ENCODE data around the gene SMO. TPM values are rescaled to one million over a fixed set of nuclear protein-coding genes. Genes with fewer than 3 reads are reported as not detected.

The SMO gene
- total and polyA plus RNA-seq, 2 experiments from 2014 or later, result 25.5 to 46.2 TPM

DNA sequence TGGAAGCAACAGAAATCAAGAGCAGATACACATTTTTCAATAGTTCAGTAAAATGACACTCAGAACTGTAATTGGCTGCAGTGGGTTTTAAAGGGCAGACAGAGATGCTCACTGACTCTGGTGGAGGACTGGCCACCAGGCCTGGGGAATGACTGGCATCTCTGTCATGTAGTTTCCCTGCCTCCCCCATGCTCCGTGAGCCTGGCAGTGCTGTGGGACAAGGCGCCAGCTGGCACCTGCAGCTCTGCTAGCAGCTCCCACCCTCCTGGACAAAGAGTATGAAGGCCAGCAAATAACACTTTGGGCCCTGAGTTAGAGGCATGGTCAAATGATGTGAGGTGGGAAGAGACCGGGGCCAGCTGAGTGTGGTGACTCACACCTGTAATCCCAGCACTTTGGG, 28.9 kb upstream of the SMO start:
- Histone ChIP-seq H3K9me3 (ENCODE audit: low read depth) (no peaks in the 10 kb centered on the region), H3K4me3 (no peak overlapping the region), H2AFZ (no peak overlapping the region), H3K79me2 (no peaks in the 10 kb centered on the region), H3K9me2 (replicated peaks; ENCODE audit: insufficient read depth) (no peaks in the 10 kb centered on the region), H3K4me1 (ENCODE audit: insufficient read depth) (no peaks in the 10 kb centered on the region), H3K27ac (no peak overlapping the region), H3K27me3 (no peaks in the 10 kb centered on the region), H3K36me3 (replicated peaks; ENCODE audit: insufficient read depth, low read depth) (no peaks in the 10 kb centered on the region), H4K20me1 (ENCODE audit: insufficient read depth, poor library complexity, severe bottlenecking) (no peaks in the 10 kb centered on the region), H3K4me2 (no peak overlapping the region)
- DNase-seq (ENCODE audit: low spot score), result no peak
- TF ChIP-seq, protein P1, sequence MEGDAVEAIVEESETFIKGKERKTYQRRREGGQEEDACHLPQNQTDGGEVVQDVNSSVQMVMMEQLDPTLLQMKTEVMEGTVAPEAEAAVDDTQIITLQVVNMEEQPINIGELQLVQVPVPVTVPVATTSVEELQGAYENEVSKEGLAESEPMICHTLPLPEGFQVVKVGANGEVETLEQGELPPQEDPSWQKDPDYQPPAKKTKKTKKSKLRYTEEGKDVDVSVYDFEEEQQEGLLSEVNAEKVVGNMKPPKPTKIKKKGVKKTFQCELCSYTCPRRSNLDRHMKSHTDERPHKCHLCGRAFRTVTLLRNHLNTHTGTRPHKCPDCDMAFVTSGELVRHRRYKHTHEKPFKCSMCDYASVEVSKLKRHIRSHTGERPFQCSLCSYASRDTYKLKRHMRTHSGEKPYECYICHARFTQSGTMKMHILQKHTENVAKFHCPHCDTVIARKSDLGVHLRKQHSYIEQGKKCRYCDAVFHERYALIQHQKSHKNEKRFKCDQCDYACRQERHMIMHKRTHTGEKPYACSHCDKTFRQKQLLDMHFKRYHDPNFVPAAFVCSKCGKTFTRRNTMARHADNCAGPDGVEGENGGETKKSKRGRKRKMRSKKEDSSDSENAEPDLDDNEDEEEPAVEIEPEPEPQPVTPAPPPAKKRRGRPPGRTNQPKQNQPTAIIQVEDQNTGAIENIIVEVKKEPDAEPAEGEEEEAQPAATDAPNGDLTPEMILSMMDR (IDR thresholded peaks at IDR 0.05; ENCODE audit: poor library complexity), result no peak
- TF ChIP-seq EZH2phosphoT487 (IDR thresholded peaks at IDR 0.05; ENCODE audit: low read depth, severe bottlenecking, unreplicated experiment) (no peak), EZH2 (IDR thresholded peaks at IDR 0.05; ENCODE audit: borderline replicate concordance) (no peak)
- 88% methylated on average over 3 of the region's 3 CpGs for WGBS (ENCODE audit: low lambda C conversion rate, missing lambda C conversion rate)

DNA sequence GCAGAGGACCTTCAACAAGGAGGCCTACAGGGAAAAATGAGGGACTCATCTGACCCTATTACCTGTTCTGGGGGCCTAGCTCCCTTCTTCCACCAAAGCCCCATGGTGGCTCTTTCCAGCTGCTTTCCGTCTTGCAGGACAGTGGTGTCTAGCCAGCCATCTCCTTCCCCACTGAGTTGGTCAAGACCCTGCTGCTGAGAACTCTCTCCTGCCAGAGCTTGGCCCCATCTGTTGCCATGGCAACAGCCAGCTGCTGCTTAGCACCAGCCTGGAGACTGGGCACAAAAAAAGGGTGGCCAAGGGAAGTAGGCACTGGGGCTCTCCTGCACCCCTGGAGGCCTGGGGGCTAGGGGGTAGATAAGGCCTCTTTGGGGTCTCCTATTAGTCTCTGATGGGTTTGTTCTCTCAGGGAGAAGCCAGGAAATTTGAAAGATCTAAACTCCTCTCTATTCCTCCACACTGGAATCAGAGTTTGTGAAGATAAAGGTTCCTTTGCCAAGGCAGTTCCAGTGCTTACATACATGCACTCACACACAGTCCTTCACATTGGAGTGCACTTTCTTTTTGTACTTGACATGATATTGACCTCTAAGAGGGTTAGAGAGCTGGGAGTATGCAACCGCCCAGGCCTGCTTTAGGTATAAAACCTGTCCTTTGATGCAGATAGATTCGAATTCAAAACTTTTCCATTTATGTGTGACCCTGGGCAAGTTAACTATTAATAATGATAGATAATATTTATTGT, 28.1 kb upstream of the SMO start:
- Histone ChIP-seq H3K4me3 (no peak overlapping the region), H3K9me3 (ENCODE audit: low read depth) (no peaks in the 10 kb centered on the region), H3K27ac (no peak overlapping the region), H3K79me2 (no peaks in the 10 kb centered on the region), H2AFZ (no peak overlapping the region), H3K9me2 (replicated peaks; ENCODE audit: insufficient read depth) (no peaks in the 10 kb centered on the region), H4K20me1 (ENCODE audit: insufficient read depth, poor library complexity, severe bottlenecking) (no peaks in the 10 kb centered on the region), H3K27me3 (no peaks in the 10 kb centered on the region), H3K36me3 (replicated peaks; ENCODE audit: insufficient read depth, low read depth) (no peaks in the 10 kb centered on the region), H3K4me2 (no peak overlapping the region), H3K4me1 (ENCODE audit: insufficient read depth) (no peaks in the 10 kb centered on the region)
- DNase-seq (ENCODE audit: low spot score), result no peak
- WGBS (ENCODE audit: low lambda C conversion rate, missing lambda C conversion rate), result 89% methylated on average over 3 of the region's 3 CpGs
- TF ChIP-seq EZH2 (IDR thresholded peaks at IDR 0.05; ENCODE audit: borderline replicate concordance), result no peak
- no peak for TF ChIP-seq EZH2phosphoT487 (IDR thresholded peaks at IDR 0.05; ENCODE audit: low read depth, severe bottlenecking, unreplicated experiment)

DNA sequence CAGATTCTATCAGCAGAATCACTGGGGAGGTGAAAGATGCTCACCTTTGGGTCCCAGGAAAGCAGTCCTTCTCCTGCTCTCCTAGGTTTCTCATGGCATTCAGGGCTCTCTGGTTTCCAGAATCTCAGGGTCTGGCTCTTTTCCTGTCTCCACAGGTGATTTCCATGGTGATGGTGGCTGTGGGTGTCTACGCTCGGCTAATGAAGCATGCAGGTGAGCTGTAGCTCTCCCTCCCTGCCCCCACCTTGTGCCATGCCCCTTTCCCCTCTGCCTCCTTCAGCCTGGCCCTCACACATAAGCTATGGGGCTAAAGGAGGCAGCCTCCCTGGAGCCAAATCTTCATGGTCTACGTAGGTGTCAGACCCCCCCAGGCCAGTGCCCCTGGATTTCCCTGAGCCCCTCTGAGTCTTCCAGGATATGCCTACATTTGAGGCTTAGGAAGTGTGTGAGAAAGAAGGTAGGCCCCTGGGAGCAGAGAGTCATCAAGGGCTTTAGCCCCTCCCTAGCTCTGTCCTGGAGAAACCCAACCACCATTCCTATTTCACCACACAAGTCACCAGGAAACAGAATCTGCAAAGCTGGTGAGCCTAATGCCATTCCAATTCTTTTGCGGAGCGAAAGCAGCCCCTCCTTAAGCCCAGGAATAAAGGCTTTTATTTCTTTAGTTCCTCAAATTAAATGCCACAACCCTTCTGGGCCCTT, 26.8 kb upstream of the SMO start:
- Histone ChIP-seq H2AFZ (no peak overlapping the region), H3K9me2 (replicated peaks; ENCODE audit: insufficient read depth) (no peaks in the 10 kb centered on the region), H3K36me3 (replicated peaks; ENCODE audit: insufficient read depth, low read depth) (no peaks in the 10 kb centered on the region), H3K4me3 (no peak overlapping the region), H4K20me1 (ENCODE audit: insufficient read depth, poor library complexity, severe bottlenecking) (no peaks in the 10 kb centered on the region), H3K79me2 (no peaks in the 10 kb centered on the region), H3K9me3 (ENCODE audit: low read depth) (no peaks in the 10 kb centered on the region), H3K4me2 (no peak overlapping the region), H3K4me1 (ENCODE audit: insufficient read depth) (no peaks in the 10 kb centered on the region), H3K27ac (no peak overlapping the region), H3K27me3 (no peaks in the 10 kb centered on the region)
- 89% methylated on average over 5 of the region's 5 CpGs for WGBS (ENCODE audit: low lambda C conversion rate, missing lambda C conversion rate)
- TF ChIP-seq, protein P1 (IDR thresholded peaks at IDR 0.05; ENCODE audit: poor library complexity), result no peak
- TF ChIP-seq EZH2 (IDR thresholded peaks at IDR 0.05; ENCODE audit: borderline replicate concordance), result no peak
- no peak for TF ChIP-seq EZH2phosphoT487 (IDR thresholded peaks at IDR 0.05; ENCODE audit: low read depth, severe bottlenecking, unreplicated experiment)
- DNase-seq (ENCODE audit: low spot score), result no peak

DNA sequence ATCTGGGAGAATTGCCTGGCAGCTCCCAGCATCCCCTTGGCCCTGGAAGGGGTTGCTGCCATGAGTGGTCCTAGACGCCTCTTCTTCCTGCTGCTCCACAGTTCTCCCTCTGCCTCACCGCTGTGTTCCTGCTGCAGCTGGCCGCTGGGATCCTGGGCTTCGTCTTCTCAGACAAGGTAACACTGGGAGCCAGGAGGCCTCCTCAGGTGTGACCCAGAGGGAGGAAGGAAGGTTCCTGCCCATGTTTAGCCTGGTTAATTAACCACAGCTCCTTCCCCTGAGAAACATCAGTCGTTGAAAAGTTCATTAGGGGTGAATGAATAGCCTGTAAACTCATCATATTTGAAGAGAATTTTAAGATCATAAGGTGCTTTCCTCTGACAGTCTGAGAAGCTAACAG, 25.7 kb upstream of the SMO start:
- Histone ChIP-seq H3K27ac (no peak overlapping the region), H3K27me3 (no peaks in the 10 kb centered on the region)
- 79% methylated on average over 5 of the region's 5 CpGs for WGBS (ENCODE audit: low lambda C conversion rate, missing lambda C conversion rate)

More for the DNA sequence above, 25.7 kb upstream of the SMO start:
- no peaks in the 10 kb centered on the region for H4K20me1 ChIP-seq (ENCODE audit: insufficient read depth, poor library complexity, severe bottlenecking)
- TF ChIP-seq EZH2phosphoT487 (IDR thresholded peaks at IDR 0.05; ENCODE audit: low read depth, severe bottlenecking, unreplicated experiment) (no peak), EZH2 (IDR thresholded peaks at IDR 0.05; ENCODE audit: borderline replicate concordance) (no peak)
- TF ChIP-seq, protein P1 (IDR thresholded peaks at IDR 0.05; ENCODE audit: poor library complexity), result no peak
- no peaks in the 10 kb centered on the region for H3K9me3 ChIP-seq (ENCODE audit: low read depth)
- DNase-seq (ENCODE audit: low spot score), result no peak
- H3K4me3 ChIP-seq, result no peak overlapping the region
- H3K4me2 ChIP-seq, result no peak overlapping the region
- no peaks in the 10 kb centered on the region for H3K36me3 ChIP-seq (replicated peaks; ENCODE audit: insufficient read depth, low read depth)
- H3K9me2 ChIP-seq (replicated peaks; ENCODE audit: insufficient read depth), result no peaks in the 10 kb centered on the region
- no peak overlapping the region for H2AFZ ChIP-seq
- no peaks in the 10 kb centered on the region for H3K4me1 ChIP-seq (ENCODE audit: insufficient read depth)
- no peaks in the 10 kb centered on the region for H3K79me2 ChIP-seq

Data from hepatocyte (in vitro differentiated cells).